MCF 10A (cell line): ENCODE results near the gene SCD5. TPM values are rescaled to one million over a fixed set of nuclear protein-coding genes. Genes with fewer than 3 reads are reported as not detected.

Experiments used
- BruUV-seq: library from RNA; stranded (reverse); fragments of 400-500 nt; replicated peaks from 2 replicates; lab custom pipeline; 2021; lab: Mats Ljungman, UMichigan
- CTCF ChIA-PET: fragments of 300-600 bp; sonication (Branson Sonifier 250); formaldehyde crosslinking; extraction: SDS; loops from one replicate; lab custom pipeline; 2021; ENCODE audit warnings: antibody characterized with exemption, inconsistent platforms; lab: Yijun Ruan, JAX
- POLR2A ChIA-PET: fragments of 300-600, 350-650 bp; sonication (Branson Sonifier 250); formaldehyde crosslinking; extraction: SDS; loops from one replicate; lab custom pipeline; 2020; ENCODE audit warnings: antibody characterized with exemption, inconsistent platforms; lab: Yijun Ruan, JAX
- DNase-seq: peaks from one replicate; pipeline ENCODE4 v3.0.0-alpha.2; 2018; ENCODE audit not compliant: unreplicated experiment
- H3K27ac Mint-ChIP-seq: one replicate; pipeline ENCODE4 v1.8.0; 2022; ENCODE audit warnings: mild to moderate bottlenecking, low read depth, mixed read lengths; ENCODE audit not compliant: unreplicated experiment
- H3K27me3 Mint-ChIP-seq: one replicate; pipeline ENCODE4 v1.8.0; 2022; ENCODE audit warnings: mixed read lengths; ENCODE audit not compliant: insufficient read depth, unreplicated experiment
- H3K36me3 Mint-ChIP-seq: one replicate; pipeline ENCODE4 v1.8.0; 2022; ENCODE audit warnings: mild to moderate bottlenecking, moderate library complexity, mixed read lengths; ENCODE audit not compliant: insufficient read depth, unreplicated experiment
- H3K4me1 Mint-ChIP-seq: one replicate; pipeline ENCODE4 v1.8.0; 2022; ENCODE audit warnings: mixed read lengths; ENCODE audit not compliant: insufficient read depth, unreplicated experiment
- H3K4me3 Mint-ChIP-seq: one replicate; pipeline ENCODE4 v1.8.0; 2022; ENCODE audit warnings: mild to moderate bottlenecking, moderate library complexity, mixed read lengths; ENCODE audit not compliant: unreplicated experiment
- H3K9me3 Mint-ChIP-seq: one replicate; pipeline ENCODE4 v1.8.0; 2022; ENCODE audit warnings: mixed read lengths; ENCODE audit not compliant: unreplicated experiment
- intact Hi-C: fragments of 100-400 bp; cut with micrococcal nuclease; formaldehyde crosslinking; loops from 2 replicates; pipeline ENCODE4 v1.14.1; 2022
- total RNA-seq: library from RNA; stranded (reverse); gene quantifications from 2 replicates; pipeline ENCODE4 v1.2.3, GENCODE V29; 2022
- TF ChIP-seq, protein P1 (sequence below): fragments of 200-600 bp; IDR thresholded peaks from one replicate; pipeline ENCODE4 v1.8.0; 2022; ENCODE audit warnings: antibody characterized with exemption, mild to moderate bottlenecking; ENCODE audit not compliant: unreplicated experiment

The SCD5 gene
- total RNA-seq, 1 experiment from 2014 or later, result 3.6 TPM

DNA sequence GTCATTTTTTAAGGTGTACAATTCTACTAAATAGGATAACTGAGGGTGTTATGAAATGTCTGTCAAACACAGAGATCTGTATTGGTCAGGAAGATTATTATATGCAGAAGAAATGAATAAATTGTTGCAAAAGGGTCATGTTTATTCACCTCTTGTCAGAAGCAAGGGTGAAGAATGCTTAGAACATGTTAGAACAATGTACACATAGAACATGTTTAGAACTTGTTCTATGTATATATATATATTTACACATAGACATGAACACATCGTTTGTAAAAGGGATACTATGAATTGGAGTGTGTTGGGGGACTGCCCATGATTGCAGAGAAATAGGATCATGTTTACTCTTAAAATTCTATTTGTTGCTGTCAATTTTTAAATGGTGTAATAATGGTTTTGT is 208.8 kb downstream of the SCD5 start:
- H3K36me3 Mint-ChIP-seq, result no peaks in the 10 kb centered on the region
- TF ChIP-seq, protein P1, sequence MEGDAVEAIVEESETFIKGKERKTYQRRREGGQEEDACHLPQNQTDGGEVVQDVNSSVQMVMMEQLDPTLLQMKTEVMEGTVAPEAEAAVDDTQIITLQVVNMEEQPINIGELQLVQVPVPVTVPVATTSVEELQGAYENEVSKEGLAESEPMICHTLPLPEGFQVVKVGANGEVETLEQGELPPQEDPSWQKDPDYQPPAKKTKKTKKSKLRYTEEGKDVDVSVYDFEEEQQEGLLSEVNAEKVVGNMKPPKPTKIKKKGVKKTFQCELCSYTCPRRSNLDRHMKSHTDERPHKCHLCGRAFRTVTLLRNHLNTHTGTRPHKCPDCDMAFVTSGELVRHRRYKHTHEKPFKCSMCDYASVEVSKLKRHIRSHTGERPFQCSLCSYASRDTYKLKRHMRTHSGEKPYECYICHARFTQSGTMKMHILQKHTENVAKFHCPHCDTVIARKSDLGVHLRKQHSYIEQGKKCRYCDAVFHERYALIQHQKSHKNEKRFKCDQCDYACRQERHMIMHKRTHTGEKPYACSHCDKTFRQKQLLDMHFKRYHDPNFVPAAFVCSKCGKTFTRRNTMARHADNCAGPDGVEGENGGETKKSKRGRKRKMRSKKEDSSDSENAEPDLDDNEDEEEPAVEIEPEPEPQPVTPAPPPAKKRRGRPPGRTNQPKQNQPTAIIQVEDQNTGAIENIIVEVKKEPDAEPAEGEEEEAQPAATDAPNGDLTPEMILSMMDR, result no peak
- H3K4me3 Mint-ChIP-seq, result no peak overlapping the region
- H3K27ac Mint-ChIP-seq, result no peak overlapping the region
- H3K9me3 Mint-ChIP-seq, result no peaks in the 10 kb centered on the region
- CTCF ChIA-PET, result interaction anchor here (0.6 kb wide), 1 partner anchor 181 kb away, joined by 3 read pairs; no protein-coding TSS in a partner anchor
- H3K4me1 Mint-ChIP-seq, result no peaks in the 10 kb centered on the region
- peaks cover 33% of the 10 kb centered on the region for H3K27me3 Mint-ChIP-seq
- no TSS peak for BruUV-seq
- intact Hi-C loops, result no loop called here
- no peak for DNase-seq
- POLR2A ChIA-PET, result no interaction called here

DNA sequence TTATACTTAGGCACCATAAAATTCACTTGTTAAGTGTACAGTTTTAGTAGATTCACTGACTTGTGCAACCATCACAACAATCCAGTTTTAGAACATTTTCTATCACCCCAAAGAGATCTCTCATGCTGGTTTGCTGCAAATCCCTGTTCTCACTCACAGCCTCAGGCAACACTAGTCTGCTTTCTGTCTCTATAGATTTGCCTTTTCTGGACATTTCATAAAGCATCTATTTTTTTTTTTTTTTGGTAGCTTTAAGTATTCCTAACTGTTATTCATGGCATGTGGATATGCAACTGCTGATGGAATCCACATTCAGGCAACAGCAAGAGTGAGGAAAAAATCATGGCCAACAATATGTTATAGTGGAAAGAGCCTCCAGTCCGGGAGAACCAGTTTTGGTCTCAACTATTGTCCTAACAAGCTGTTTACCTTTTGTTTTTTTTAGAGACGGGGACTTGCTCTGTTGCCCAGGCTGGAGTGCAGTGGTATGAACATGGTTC is 209.8 kb downstream of the SCD5 start:
- CTCF ChIA-PET, result no interaction called here
- intact Hi-C loops, result no loop called here

DNA sequence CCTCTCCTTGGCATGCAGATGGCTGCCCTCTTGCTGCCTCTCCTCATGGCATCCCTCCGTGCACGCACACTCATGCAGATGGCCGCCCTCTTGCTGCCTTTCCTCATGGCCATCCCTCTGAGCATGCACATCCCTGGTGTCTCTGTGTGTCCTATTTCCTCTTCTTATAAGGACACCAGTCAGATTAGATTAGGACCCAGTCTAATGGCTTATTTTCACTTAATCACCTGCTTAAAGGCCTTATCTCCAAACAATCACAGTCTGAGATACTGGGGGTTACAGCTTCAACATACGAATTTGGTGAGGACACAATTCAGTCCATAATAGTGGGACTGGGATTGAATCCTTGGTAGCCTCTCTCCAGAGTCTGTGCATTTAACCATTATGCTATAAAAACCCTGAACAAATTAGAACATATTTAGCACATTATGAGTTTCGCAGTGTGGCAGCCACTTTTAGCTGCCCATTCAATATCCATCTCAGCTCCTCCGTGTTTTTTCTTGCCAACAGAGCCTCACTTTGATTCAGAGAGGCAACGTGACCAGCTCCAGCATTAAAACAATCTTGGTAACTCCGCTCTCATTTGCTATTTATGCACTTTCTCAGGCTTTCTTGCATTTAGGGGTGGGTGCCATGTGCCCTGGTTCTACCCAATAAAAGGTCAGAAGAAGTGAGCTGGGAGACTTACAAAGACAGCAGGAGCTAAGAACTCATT is 210.6 kb downstream of the SCD5 start:
- ChIA-PET CTCF (interaction anchor here (0.5 to 0.7 kb wide), 3 partner anchors 9 to 1238 kb away, joined by 3 to 5 read pairs (median 3); no protein-coding TSS in a partner anchor), POLR2A (no interaction called here)
- TF ChIP-seq, protein P1, result no peak
- Mint-ChIP-seq H3K36me3 (no peaks in the 10 kb centered on the region), H3K4me1 (no peaks in the 10 kb centered on the region), H3K9me3 (no peaks in the 10 kb centered on the region), H3K27me3 (peaks cover 23% of the 10 kb centered on the region), H3K4me3 (no peak overlapping the region), H3K27ac (no peak overlapping the region)
- intact Hi-C loops, result no loop called here
- BruUV-seq, result no TSS peak
- no peak for DNase-seq

More for the DNA sequence above, 209.8 kb downstream of the SCD5 start:
- TF ChIP-seq, protein P1, result no peak
- no peaks in the 10 kb centered on the region for H3K4me1 Mint-ChIP-seq
- no peak for DNase-seq
- H3K9me3 Mint-ChIP-seq, result no peaks in the 10 kb centered on the region
- no peak overlapping the region for H3K4me3 Mint-ChIP-seq
- POLR2A ChIA-PET, result interaction anchor here (0.8 kb wide), 1 partner anchor 161 kb away, joined by 3 read pairs; no protein-coding TSS in a partner anchor
- no TSS peak for BruUV-seq
- H3K27me3 Mint-ChIP-seq, result peaks cover 32% of the 10 kb centered on the region
- no peak overlapping the region for H3K27ac Mint-ChIP-seq
- H3K36me3 Mint-ChIP-seq, result no peaks in the 10 kb centered on the region

DNA sequence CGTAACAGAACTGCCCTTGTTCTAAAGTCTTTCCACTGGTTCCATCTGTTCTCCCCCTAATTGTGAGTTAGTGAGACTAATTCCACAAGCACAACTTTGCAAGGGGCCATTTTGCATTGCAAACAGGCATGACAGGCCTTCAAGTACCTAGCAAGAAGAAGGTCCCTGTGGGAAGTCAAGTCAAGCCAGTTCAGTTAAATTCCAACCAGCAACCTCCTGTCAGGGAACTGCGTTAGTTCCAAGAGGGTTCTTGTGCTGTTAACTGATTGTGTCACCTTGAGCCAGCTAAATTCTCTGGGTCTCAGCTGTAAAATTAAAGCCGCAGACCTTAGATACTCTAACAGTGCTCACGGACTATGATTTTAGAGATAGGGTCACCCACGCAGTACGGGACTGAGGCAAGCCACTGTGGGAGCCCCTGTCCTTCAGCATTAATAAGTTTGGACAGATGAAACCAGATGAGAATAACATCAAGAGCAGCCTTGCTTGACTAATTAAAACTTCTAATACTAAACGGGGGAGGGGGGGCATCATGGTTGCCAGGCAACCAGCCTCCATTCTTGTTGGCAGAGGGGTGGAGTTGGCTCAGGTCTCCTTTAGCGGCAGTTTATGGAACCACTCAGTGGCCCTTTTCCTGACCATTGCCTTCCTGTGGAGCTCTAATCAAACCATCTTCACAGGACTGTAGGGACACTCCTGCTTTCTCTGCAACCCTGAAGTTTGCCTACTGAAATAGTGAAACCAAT is 212.7 kb downstream of the SCD5 start:
- ChIA-PET POLR2A (no interaction called here), CTCF (interaction anchor here (0.5 kb wide), 1 partner anchor 130 kb away, joined by 3 read pairs; no protein-coding TSS in a partner anchor)
- Mint-ChIP-seq H3K36me3 (no peaks in the 10 kb centered on the region), H3K4me3 (no peak overlapping the region), H3K27ac (no peak overlapping the region), H3K4me1 (no peaks in the 10 kb centered on the region), H3K9me3 (no peaks in the 10 kb centered on the region), H3K27me3 (peaks cover 2% of the 10 kb centered on the region)
- no TSS peak for BruUV-seq
- TF ChIP-seq, protein P1, result no peak
- intact Hi-C loops, result no loop called here
- no peak for DNase-seq
